ENCODE data around the gene RPL35.
A peak's percentile ranks its signal among the peaks of the same experiment; 100 is the strongest.

RPL35 gene

GRCh38 chr9:124877021-124877782 is 15.4 kb upstream of the RPL35 start:
- no peak for DNase-seq (ENCODE audit: low spot score)

DNA sequence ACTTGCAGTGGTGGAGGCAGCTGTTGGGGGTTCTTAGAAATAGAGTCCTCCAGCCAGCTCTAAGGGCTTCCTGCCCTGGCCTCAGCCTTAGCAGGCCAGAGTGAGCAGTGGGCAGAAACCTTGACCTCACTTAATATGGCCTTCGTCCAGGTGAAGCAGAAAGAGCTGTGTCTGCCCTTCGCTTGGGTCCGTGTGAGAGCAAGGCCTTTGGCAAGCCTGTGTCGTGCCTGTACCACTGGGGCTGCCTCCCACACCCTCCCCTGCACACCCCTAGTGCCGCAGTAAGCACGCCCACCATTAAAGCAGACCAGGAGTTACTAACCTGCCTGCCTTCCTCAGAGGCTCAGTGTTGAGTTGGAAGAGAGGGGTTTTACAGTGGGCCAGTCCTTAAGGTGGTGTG is 13.7 kb upstream of the RPL35 start:
- no peak for DNase-seq (ENCODE audit: low spot score)

- no peak for DNase-seq (ENCODE audit: low spot score)
Measured at GRCh38 chr9:124873664-124874063, 11.9 kb upstream of the RPL35 start.

DNA sequence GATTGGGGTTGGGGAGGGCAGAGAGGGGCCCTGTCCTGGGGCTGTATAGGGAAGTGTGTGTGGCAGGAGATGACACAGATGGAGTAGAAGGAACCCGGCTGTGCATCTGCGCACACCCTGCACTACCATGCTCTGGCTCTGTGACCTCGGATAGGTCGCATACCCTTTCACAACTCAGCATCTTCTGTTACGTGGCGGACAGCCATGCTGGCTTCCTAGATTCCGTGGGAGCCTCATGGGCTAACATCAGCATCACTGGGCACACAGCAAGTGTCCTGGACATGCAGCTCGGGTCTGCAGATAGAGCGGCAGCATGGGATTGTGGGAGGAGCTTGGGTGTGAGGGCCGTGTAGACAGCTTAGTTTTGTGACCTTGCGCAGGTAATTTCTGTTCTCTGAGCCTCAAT is 9.4 kb upstream of the RPL35 start:
- no peak for DNase-seq (ENCODE audit: low spot score)

DNA sequence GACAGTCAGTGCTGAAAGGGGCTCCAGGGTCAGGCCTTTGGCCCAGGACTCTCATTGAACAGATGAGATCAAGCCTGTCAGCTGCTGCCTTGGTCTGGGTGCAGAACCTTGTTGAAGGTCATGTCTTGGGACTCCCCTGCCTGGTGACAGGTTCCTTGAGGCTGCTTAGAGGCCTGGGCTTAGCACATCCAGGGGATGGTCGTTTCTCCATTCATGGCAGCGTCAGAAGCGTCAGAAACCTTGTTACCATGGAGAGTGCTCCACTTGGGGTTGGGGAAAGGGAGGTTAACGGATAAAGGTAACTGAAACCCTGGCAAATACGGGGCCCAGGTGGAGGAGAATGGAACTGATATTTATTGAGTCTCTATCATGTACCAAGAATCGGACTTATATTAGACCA is 9.0 kb upstream of the RPL35 start:
- peak; percentile 32 for DNase-seq (ENCODE audit: low spot score)

DNA sequence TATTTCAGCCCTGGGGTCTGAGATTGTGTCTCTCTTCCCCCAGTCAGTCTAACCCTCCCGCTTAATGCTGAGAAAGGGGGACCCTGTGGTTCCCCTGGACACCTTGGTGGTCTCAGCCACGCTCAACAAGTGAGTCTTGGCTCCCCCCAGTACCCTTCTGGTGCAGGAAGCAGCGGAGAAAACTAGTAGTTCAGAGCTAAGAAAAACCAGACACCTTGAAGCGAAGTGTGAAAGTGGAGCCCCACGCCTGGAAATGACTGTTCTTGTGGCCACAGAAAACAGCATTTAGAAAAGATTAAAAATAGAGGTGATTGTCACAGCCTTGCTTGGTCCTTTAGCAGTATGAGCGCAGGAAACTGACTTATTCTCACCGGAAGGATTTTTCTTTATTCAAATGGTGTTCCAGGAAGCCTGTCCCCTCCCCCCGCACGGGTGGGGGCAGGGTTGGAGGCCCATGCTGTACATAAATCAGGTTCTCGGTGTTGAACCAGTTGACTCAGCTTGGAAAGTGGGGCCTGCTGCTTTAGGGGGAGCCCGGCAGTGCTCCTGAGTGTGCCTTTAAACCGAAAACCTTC is 8.3 kb upstream of the RPL35 start:
- peak; percentile 87 for DNase-seq (ENCODE audit: low spot score)

DNA sequence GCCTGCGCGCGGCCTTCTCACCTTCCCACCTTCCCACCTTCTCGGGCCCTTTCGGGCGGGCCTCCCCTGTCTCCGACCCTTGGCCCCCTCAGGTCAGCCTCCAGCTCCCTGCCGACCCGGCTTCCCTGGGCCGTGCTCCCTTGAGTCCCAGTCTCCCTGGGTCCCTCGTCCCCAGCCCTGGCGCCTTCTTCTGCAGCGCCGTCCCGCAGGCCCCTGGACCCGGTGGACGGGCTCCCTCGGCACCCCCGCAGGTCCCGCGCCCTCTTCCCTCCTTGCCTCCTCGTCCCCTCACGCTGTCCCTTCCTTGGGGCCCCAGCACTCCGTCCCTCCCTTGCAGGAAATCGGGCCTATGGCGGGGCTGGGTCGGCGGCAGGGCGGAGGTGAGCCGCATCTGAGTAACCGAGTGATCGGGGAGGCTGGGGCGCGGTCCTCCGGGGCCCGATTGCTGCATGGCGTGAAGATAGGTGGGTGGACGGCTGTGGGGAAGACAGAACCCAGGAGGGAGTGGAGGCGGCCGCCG is 7.8 kb upstream of the RPL35 start:
- peak; percentile 61 for DNase-seq (ENCODE audit: low spot score)

GRCh38 chr9:124868511-124869465 is 7.0 kb upstream of the RPL35 start:
- peak; percentile 92 for DNase-seq (ENCODE audit: low spot score)

DNA sequence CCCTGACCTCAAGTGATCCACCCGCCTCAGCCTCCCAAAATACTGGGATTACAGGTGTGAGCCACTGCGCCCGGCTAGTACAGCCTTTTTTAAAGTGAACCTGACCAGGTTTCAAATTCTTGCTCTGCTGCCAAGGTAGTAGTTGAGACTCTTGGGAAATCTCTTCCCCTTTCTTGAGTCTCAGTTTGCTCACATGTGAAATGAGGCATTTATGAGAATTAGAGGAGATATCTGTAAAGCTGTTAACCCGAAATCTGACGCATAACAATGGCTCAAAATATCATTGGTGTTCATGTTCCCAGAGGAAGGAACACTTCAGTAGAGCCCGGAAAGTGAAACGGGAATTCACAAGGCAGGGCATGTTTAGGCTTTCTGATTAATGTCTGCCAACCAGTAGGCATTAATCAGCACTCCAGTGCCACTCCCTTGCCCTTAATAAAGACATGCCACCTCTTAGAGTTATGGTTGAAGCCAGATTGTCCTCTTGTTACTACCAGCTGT is 1.7 kb upstream of the RPL35 start:
- DNase-seq (ENCODE audit: low spot score): no peak

- peak; percentile 66 for DNase-seq (ENCODE audit: low spot score)
Measured at GRCh38 chr9:124860582-124861341, 995 bp downstream of the RPL35 start.

DNA sequence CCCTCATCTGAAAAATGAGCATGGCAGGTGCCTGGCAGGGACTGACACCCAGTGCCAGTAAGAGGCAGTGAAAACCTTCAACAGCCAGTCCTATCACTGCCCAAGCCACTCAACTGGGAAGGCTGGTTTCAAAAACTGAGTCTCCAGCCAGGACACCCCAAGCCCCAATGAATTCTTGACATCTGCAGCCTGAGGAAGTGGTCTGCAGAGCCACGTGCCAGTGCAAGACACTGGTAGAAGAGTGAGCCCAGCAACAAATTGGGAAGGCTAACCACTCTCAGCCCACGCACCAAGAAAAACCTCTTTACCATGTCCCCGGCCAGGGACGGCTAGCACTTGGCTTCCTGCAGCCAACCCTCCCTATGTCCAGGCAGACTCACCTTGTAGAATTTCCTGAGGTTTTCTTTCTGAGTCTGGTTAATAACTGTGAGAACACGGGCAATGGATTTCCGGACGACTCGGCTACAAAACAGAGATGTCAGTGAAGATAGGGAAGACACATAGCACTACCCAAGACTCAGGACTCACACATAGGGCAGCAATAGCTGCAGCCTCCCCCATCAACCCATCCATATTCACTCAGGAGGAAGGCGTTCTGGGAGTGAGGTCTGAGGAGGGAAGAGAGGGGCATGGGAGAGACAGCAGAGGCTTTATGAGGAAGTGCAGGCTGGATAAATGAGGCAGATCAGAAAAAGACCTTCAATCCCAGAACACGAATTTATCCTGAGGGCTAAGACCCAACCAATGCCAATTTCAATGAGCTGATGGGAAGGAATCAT is 1.8 kb downstream of the RPL35 start:
- peak; percentile 46 for DNase-seq (ENCODE audit: low spot score)

- DNase-seq (ENCODE audit: low spot score): no peak
Measured at GRCh38 chr9:124858330-124859046, 3.3 kb downstream of the RPL35 start.

GRCh38 chr9:124857533-124858162 is 4.1 kb downstream of the RPL35 start:
- no peak for DNase-seq (ENCODE audit: low spot score)

- peak; percentile 73 for DNase-seq (ENCODE audit: low spot score)
Measured at GRCh38 chr9:124855944-124856765, 5.6 kb downstream of the RPL35 start.

- no peak for DNase-seq (ENCODE audit: low spot score)
Measured at GRCh38 chr9:124855566-124855943, 6.2 kb downstream of the RPL35 start.

DNA sequence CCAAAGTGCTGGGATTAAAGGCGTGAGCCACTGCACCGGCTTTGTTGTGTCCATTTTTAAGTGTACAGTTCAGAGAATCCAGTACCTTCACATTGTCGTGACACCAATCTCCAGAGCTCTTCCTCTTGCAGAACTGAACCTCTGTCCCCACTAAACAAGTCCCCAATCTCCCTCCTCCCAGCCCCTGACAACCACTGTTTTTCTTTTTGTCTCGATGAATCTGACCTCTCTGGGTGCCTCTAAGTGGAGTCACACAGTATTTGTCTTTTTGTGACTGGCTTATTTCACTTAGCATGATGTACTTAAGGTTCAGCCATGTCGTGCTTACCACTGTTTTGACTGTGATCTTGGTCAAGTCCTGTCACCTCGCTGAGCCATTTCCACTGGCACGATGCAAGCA is 6.9 kb downstream of the RPL35 start:
- no peak for DNase-seq (ENCODE audit: low spot score)

DNA sequence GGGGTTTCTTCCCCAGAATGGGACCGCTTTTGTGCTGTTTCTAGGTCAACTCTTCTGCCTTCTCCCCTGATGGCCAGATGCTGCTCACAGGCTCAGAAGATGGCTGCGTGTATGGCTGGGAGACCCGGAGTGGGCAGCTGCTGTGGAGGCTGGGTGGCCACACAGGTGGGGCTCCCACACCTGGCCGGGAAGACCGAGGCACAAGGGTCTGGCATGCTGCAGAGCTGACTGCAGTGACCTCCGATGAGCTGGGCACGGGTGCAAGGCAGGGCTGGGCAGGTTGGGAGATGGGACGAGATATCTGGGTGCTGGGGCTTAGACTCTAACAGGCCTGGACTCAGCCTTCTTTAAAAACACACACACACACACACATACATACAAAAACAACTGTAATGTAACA is 7.6 kb downstream of the RPL35 start:
- no peak for DNase-seq (ENCODE audit: low spot score)

GRCh38 chr9:124853605-124854143 is 8.1 kb downstream of the RPL35 start:
- DNase-seq (ENCODE audit: low spot score): no peak

All from RKO (cell line).